GM12878 (cell line): Measurements from ENCODE around the gene TCF12. TPM values are rescaled to one million over a fixed set of nuclear protein-coding genes. Genes with fewer than 3 reads are reported as not detected.

Source experiments
- ATAC-seq: fragments of 200-7000 bp; cut with Tn5 transposase; 3 replicates; pipeline ENCODE4 v1.9.1; 2020; ENCODE audit warnings: mild to moderate bottlenecking, moderate library complexity
- BruUV-seq: library from RNA; stranded (reverse); fragments of 400-500 nt; replicated peaks from 2 replicates; lab custom pipeline; 2021; lab: Mats Ljungman, UMichigan
- CTCF ChIA-PET: fragments of 300-600 bp; sonication (Branson Sonifier 250); formaldehyde crosslinking; extraction: SDS; loops from one replicate; lab custom pipeline; 2021; ENCODE audit warnings: inconsistent platforms; lab: Yijun Ruan, JAX
- POLR2A ChIA-PET: fragments of 350-600 bp; formaldehyde crosslinking; extraction: SDS; loops from one replicate; lab custom pipeline; 2021; ENCODE audit warnings: inconsistent platforms; lab: Charles Lee
- RAD21 ChIA-PET: fragments of 300-600 bp; sonication (Branson Sonifier 250); formaldehyde crosslinking; loops from one replicate; lab custom pipeline; 2023; ENCODE audit warnings: antibody characterized with exemption; ENCODE audit not compliant: unreplicated experiment; lab: Charles Lee
- SMC1A ChIA-PET: fragments of 300-600 bp; sonication (Branson Sonifier 250); formaldehyde crosslinking; loops from one replicate; lab custom pipeline; 2023; ENCODE audit not compliant: unreplicated experiment, uncharacterized antibody; lab: Charles Lee
- DNase-seq: peaks from one replicate; pipeline ENCODE4 v3.0.0-alpha.2; 2011; ENCODE audit warnings: low read depth, low spot score
- FAIRE-seq: peaks from 3 replicates; lab custom pipeline; 2011; peaks lifted over from hg19 to GRCh38; lab: Jason Lieb, UNC
- H2AFZ ChIP-seq: 2 replicates; pipeline ENCODE4 v1.6.0; 2011; ENCODE audit warnings: low read depth, low read length, control low read depth; ENCODE audit not compliant: control insufficient read depth
- H3K27ac ChIP-seq: 2 replicates; pipeline ENCODE4 v1.5.1; 2011; ENCODE audit warnings: control low read depth; ENCODE audit not compliant: control insufficient read depth, insufficient read depth
- H3K27me3 ChIP-seq, 2 experiments: replicated peaks in 1 of 2; 2 replicates each; pipeline versions ENCODE4 v1.6.0 to v1.6.1; 2011; ENCODE audit warnings: low read length in 1 of 2; ENCODE audit not compliant: control insufficient read depth in 2 of 2, insufficient read depth in 2 of 2
- H3K36me3 ChIP-seq, 2 experiments: 2 replicates each; pipeline ENCODE4 v1.5.1; 2011; ENCODE audit warnings: low read length in 1 of 2; ENCODE audit not compliant: control insufficient read depth in 2 of 2, insufficient read depth in 2 of 2
- H3K4me1 ChIP-seq: 2 replicates; pipeline ENCODE4 v1.6.1; 2011; ENCODE audit warnings: mild to moderate bottlenecking, low read length, moderate library complexity, mixed read lengths; ENCODE audit not compliant: control insufficient read depth, insufficient read depth
- H3K4me2 ChIP-seq: 2 replicates; pipeline ENCODE4 v1.6.0; 2011; ENCODE audit warnings: control low read depth; ENCODE audit not compliant: control insufficient read depth, insufficient read depth
- H3K4me3 ChIP-seq: fragments of 200-600 bp; sonication (generic); 2 replicates; pipeline ENCODE4 v1.5.1; 2016
- H3K79me2 ChIP-seq: 2 replicates; pipeline ENCODE4 v1.6.0; 2011; ENCODE audit warnings: low read length; ENCODE audit not compliant: control insufficient read depth, insufficient read depth
- H3K9ac ChIP-seq: 2 replicates; pipeline ENCODE4 v1.8.0; 2011; ENCODE audit warnings: low read length, control low read depth, mixed read lengths; ENCODE audit not compliant: control insufficient read depth, insufficient read depth
- H3K9me3 ChIP-seq: replicated peaks from 3 replicates; pipeline ENCODE4 v1.5.1; 2011; ENCODE audit warnings: mild to moderate bottlenecking, low read length; ENCODE audit not compliant: control insufficient read depth, insufficient read depth
- H4K20me1 ChIP-seq: 2 replicates; pipeline ENCODE4 v1.6.0; 2011; ENCODE audit not compliant: control insufficient read depth, insufficient read depth
- CBX3 ChIP-seq: fragments of 200-600 bp; sonication (generic); IDR thresholded peaks from 2 replicates; pipeline ENCODE4 v1.6.1; 2016; ENCODE audit warnings: low read depth, borderline replicate concordance
- HDAC2 ChIP-seq: fragments of 200-600 bp; sonication (generic); IDR thresholded peaks from 2 replicates; pipeline ENCODE4 v1.6.1; 2017
- MYC ChIP-seq: IDR thresholded peaks from 2 replicates; pipeline ENCODE4 v1.6.1; 2011; ENCODE audit warnings: mild to moderate bottlenecking, low read length, moderate library complexity, inconsistent platforms; ENCODE audit not compliant: insufficient read depth, insufficient replicate concordance, insufficient read length, severe bottlenecking
- NR2F1 ChIP-seq: fragments of 450-650 bp; conservative IDR thresholded peaks from 2 replicates; pipeline ENCODE4 v1.6.1; 2017; ENCODE audit warnings: mild to moderate bottlenecking
- RUNX3 ChIP-seq: IDR thresholded peaks from 2 replicates; pipeline ENCODE4 v1.6.1; 2012; ENCODE audit warnings: low read length, inconsistent platforms
- SUPT20H ChIP-seq: IDR thresholded peaks from 2 replicates; pipeline ENCODE4 v1.6.1; 2011; ENCODE audit warnings: low read depth, mild to moderate bottlenecking, low read length, moderate library complexity, borderline replicate concordance; ENCODE audit not compliant: control insufficient read depth
- TAF1 ChIP-seq: IDR thresholded peaks from 2 replicates; pipeline ENCODE4 v1.6.1; 2011; ENCODE audit warnings: mild to moderate bottlenecking, low read depth, low read length, borderline replicate concordance
- YBX1 ChIP-seq: fragments of 450-650 bp; IDR thresholded peaks from 2 replicates; pipeline ENCODE4 v1.6.1; 2016; ENCODE audit warnings: antibody characterized with exemption
- WGBS: methylation state at CpG from one replicate; pipeline ENCODE4 v1.1.6; 2016; ENCODE audit warnings: low lambda C conversion rate; ENCODE audit not compliant: insufficient replicate concordance, insufficient coverage; ENCODE audit errors: missing lambda C conversion rate; 5-methylcytosine and 5-hydroxymethylcytosine counted together
- in situ Hi-C: fragments of 300-500 bp; cut with MboI; formaldehyde crosslinking; loops from 9 replicates; pipeline ENCODE4 v1.14.3; 2018; ENCODE audit warnings: mixed read lengths
- intact Hi-C: fragments of 100-400 bp; cut with micrococcal nuclease; formaldehyde crosslinking; loops from one replicate; pipeline ENCODE4 v1.14.2; 2022; ENCODE audit not compliant: unreplicated experiment
- polyA plus RNA-seq, 11 experiments: library from polyadenylated mRNA; depleted of rRNA in 4 of 11; unstranded in 6 of 11; stranded (reverse) in 5 of 11; fragments of >200 nt; fragmentation: Nextera tagmentation in 4 of 11; fragmentation: Illumina TruSeq in 1 of 11; extraction: Ambion mirVana in 4 of 11; extraction: Trizol in 1 of 11; gene quantifications; 1 replicate in 1 of 11; 2 replicates in 10 of 11; pipeline versions ENCODE4 v1.2.1 to v1.2.3, GENCODE V29; 2011 to 2016; ENCODE audit warnings: inconsistent platforms in 2 of 11, missing spikeins in 2 of 11, low read depth in 1 of 11
- total RNA-seq, 4 experiments: library from RNA; depleted of rRNA in 3 of 4; stranded (reverse); fragments of >200 nt in 3 of 4; fragmentation: Illumina TruSeq in 1 of 4; extraction: Trizol in 1 of 4; gene quantifications; 2 replicates each; pipeline versions ENCODE4 v1.2.1 to v1.2.3, GENCODE V29; 2013 to 2021
- TF ChIP-seq, protein P1 (sequence below): fragments of 450-650 bp; IDR thresholded peaks from 2 replicates; pipeline ENCODE4 v1.6.1; 2017; ENCODE audit warnings: mild to moderate bottlenecking, moderate library complexity

The TCF12 gene
- total and polyA plus RNA-seq, 10 of the 15 experiments (the other 5 are each of a cell fraction or from before 2014, with no cell fraction given), result 8.2 to 70.9 (median 49.5) TPM

DNA sequence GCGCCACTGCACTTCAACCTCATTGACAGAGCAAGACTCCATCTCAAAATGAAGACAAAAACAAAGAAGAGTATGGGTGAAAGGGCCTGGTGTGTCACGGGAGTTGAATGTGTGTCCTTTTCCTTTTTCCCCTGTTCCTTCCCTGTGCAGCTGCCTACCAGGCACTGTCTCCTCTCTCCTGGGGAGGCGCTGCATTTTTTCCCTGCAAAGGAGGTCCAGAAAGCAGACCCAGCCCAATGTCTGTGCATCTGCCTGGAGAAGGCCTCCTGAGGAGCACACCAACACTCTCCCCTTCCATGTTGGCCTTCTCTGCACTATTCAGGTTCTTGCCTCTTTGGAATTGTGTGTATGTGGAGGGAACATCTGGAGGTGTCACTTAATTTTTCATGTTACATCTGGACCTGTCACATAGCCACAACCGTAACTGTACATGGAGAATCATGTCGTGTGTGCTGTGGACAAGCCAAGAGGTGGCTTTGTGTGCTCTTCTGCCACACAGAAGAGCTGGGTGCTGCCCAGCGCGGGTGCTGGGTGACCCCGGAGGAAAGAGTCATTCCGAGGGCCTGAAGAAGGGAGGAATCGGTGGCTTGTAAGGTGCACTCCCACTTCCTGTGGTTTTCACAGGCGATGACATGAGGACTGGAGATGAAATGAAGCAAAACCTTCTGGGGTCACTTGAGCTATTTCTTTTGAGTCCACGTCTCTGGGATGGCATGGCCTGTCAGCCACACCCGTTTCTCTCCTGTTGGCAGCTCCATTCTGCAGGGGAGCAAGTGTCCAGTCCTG is 411.3 kb downstream of the TCF12 start:
- H3K27me3 ChIP-seq, result no peaks in the 10 kb centered on the region; a peak in 3 of 4 replicates
- no peaks in the 10 kb centered on the region for H3K9me3 ChIP-seq
- H3K4me2 ChIP-seq, result no peak overlapping the region
- BruUV-seq, result no TSS peak
- no peak overlapping the region for H3K9ac ChIP-seq
- no peak overlapping the region for H2AFZ ChIP-seq
- FAIRE-seq (no peak), ATAC-seq (no peak), DNase-seq (no peak)
- H3K4me1 ChIP-seq, result no peaks in the 10 kb centered on the region
- POLR2A ChIA-PET, result no interaction called here
- H3K79me2 ChIP-seq, result no peaks in the 10 kb centered on the region
- no peak overlapping the region for H3K4me3 ChIP-seq
- intact Hi-C loops, result no loop called here
- in situ Hi-C loops, result no loop called here
- 27% methylated on average over 13 of the region's 13 CpGs for WGBS
- H3K27ac ChIP-seq, result no peak overlapping the region
- SMC1A ChIA-PET, result interaction anchor here (0.6 to 0.9 kb wide), 2 partner anchors 33 to 183 kb away, joined by 3 read pairs; no protein-coding TSS in a partner anchor
- CTCF ChIA-PET, result interaction anchor here (0.7 to 1.9 kb wide), 5 partner anchors 11 to 213 kb away, joined by 3 to 5 read pairs (median 4); no protein-coding TSS in a partner anchor
- 0 out of 2 replicates have a peak, but pooled peaks have one; percentile 7 for TF ChIP-seq RUNX3
- no peak for TF ChIP-seq TAF1
- RAD21 ChIA-PET, result interaction anchor here (1.8 kb wide), 1 partner anchor 183 kb away, joined by 6 read pairs; no protein-coding TSS in a partner anchor
- H3K36me3 ChIP-seq, result no peaks in the 10 kb centered on the region
- no peaks in the 10 kb centered on the region for H4K20me1 ChIP-seq

- no peaks in the 10 kb centered on the region for H3K9me3 ChIP-seq
- SMC1A ChIA-PET, result interaction anchor here (1.0 kb wide), 1 partner anchor 196 kb away, joined by 3 read pairs; no protein-coding TSS in a partner anchor
- H3K4me2 ChIP-seq, result no peak overlapping the region
- TF ChIP-seq YBX1, result no peak
- no peak for TF ChIP-seq HDAC2
- TF ChIP-seq MYC, result no peak
- no peak for TF ChIP-seq SUPT20H
- no peak for TF ChIP-seq NR2F1
- TF ChIP-seq, protein P1, sequence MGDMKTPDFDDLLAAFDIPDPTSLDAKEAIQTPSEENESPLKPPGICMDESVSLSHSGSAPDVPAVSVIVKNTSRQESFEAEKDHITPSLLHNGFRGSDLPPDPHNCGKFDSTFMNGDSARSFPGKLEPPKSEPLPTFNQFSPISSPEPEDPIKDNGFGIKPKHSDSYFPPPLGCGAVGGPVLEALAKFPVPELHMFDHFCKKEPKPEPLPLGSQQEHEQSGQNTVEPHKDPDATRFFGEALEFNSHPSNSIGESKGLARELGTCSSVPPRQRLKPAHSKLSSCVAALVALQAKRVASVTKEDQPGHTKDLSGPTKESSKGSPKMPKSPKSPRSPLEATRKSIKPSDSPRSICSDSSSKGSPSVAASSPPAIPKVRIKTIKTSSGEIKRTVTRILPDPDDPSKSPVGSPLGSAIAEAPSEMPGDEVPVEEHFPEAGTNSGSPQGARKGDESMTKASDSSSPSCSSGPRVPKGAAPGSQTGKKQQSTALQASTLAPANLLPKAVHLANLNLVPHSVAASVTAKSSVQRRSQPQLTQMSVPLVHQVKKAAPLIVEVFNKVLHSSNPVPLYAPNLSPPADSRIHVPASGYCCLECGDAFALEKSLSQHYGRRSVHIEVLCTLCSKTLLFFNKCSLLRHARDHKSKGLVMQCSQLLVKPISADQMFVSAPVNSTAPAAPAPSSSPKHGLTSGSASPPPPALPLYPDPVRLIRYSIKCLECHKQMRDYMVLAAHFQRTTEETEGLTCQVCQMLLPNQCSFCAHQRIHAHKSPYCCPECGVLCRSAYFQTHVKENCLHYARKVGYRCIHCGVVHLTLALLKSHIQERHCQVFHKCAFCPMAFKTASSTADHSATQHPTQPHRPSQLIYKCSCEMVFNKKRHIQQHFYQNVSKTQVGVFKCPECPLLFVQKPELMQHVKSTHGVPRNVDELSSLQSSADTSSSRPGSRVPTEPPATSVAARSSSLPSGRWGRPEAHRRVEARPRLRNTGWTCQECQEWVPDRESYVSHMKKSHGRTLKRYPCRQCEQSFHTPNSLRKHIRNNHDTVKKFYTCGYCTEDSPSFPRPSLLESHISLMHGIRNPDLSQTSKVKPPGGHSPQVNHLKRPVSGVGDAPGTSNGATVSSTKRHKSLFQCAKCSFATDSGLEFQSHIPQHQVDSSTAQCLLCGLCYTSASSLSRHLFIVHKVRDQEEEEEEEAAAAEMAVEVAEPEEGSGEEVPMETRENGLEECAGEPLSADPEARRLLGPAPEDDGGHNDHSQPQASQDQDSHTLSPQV, result no peak
- TF ChIP-seq CBX3, result no peak
These were observed 412.3 kb downstream of the TCF12 start for GRCh38 chr15:57330619-57331340.

More at GRCh38 chr15:57330619-57331340, 412.3 kb downstream of the TCF12 start:
- FAIRE-seq (no peak), DNase-seq (no peak), ATAC-seq (no peak)
- H3K4me3 ChIP-seq, result no peak overlapping the region
- H3K27me3 ChIP-seq, result no peaks in the 10 kb centered on the region; a peak in 3 of 4 replicates
- H2AFZ ChIP-seq, result no peak overlapping the region
- ChIA-PET RAD21 (no interaction called here), POLR2A (no interaction called here), CTCF (interaction anchor here (0.7 to 1.4 kb wide), 2 partner anchors 18 to 185 kb away, joined by 3 read pairs; no protein-coding TSS in a partner anchor)
- no TSS peak for BruUV-seq
- intact Hi-C loops (no loop called here), in situ Hi-C loops (no loop called here)
- no peaks in the 10 kb centered on the region for H3K36me3 ChIP-seq
- H3K79me2 ChIP-seq, result no peaks in the 10 kb centered on the region
- no peaks in the 10 kb centered on the region for H3K4me1 ChIP-seq
- H3K9ac ChIP-seq, result no peak overlapping the region
- H3K27ac ChIP-seq, result no peak overlapping the region
- 42% methylated on average over 13 of the region's 14 CpGs for WGBS
- H4K20me1 ChIP-seq, result no peaks in the 10 kb centered on the region
